ENCODE results near the gene SLC7A14.

SLC7A14 gene

GRCh38 chr3:170585937-170586310 is at the start of gene SLC7A14:
Gene SLC7A14 (minus strand): TSS chr3:170586075. CDS start chr3:170526936, 59,139 bp downstream.
- DNase-seq, result peak; percentile 62

GRCh38 chr3:170635385-170635735 is 49.5 kb upstream of the SLC7A14 start:
- DNase-seq, result no peak

DNA sequence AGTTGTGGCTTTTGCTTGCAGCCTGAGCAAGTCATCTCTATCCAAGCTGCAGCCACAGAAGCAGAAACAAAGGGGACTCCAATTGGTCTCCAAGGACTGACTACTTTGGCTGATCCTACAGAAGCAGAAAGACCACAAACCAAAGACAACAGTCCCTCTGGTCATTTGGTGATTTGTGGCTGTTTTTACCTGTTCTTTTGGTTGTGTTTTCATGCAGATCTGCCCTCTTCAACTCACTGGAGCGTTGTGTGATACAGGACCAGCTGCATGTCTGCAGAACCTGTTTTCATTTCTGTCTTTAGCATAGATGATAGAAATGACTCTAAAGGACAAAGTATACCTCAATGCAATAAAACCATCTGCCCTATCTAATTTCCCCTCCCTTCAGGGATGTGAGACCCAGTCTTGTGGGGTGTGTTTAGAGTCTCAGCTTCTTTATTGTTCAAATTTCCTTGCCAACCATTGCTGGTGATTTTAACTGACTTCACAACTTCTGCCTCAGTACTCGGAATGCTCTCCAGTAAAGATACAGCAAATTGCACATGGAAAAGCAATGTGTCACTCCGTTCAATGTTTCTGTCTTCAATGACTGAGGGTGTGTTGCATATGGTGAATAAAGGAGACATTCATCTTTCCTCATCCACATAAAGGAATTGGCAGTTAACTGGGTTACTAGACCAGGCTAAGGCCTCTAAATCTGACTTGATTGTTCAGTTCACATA is 48.9 kb upstream of the SLC7A14 start:
- DNase-seq, result no peak

DNA sequence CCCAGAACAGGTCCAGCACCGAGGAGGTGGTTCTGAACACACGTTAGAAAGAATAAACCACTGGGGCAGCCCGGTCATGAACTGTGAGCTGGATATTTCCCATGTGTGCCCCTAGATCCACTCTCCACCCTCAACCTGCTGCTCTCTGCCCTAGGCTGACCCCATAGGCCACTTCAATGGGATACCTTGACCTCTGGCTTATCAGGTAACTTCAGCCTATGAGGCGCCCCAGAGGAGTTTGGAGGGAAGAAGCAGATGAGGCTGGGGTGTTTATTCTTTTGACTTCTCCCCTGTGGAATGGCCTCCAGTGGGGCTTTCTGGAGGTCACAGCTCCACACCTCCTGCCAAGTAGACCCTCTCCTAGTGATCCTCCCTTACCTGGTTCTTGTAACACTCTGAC is 47.7 kb upstream of the SLC7A14 start:
- DNase-seq, result no peak

- DNase-seq, result peak; percentile 21
Observed at GRCh38 chr3:170632780-170633179, 46.9 kb upstream of the SLC7A14 start.

GRCh38 chr3:170631755-170632488 is 46.0 kb upstream of the SLC7A14 start:
- no peak for DNase-seq

DNA sequence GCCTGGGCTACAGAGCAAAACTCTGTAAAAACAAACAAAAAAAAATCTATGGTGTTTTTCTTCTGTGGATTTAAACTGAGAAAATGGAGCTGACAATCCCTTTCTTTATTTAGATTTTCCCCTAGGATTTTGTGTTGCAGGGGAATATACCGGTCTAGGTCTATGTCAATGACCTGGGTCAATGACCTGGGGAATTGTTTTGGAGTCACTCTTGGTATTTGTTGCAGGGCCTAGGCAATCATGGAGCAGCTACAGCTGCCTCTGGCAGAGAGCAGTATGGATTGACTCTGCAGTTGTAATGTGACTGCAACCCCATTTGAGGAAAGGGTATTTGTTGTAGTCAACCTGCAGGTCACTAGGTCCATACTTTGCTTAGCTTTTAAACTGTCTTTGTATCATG is 37.6 kb upstream of the SLC7A14 start:
- no peak for DNase-seq

GRCh38 chr3:170622369-170623159 is 36.7 kb upstream of the SLC7A14 start:
- DNase-seq, result peak; percentile 26

GRCh38 chr3:170621256-170621655 is 35.4 kb upstream of the SLC7A14 start:
- no peak for DNase-seq

GRCh38 chr3:170614214-170614966 is 28.5 kb upstream of the SLC7A14 start:
- DNase-seq, result no peak

DNA sequence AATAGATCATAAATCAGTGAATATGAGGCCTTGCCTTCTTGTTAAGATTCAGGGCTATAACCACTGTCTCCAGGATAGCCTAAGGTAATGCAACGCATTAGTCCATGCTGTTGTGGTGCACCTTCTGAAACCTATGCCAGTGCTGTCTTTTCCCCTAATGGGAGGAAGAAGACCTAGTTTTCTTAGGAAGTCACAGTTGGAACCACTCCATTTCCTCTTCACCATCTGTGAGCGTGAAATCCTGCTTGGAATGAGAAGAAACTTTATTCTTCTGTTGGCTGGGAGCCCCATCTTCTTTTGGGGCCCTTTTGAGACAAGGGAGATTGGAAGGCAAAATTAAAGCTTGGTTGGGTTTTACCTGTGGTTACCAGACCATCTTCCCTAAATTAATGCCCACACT is 25.9 kb upstream of the SLC7A14 start:
- DNase-seq, result no peak

DNA sequence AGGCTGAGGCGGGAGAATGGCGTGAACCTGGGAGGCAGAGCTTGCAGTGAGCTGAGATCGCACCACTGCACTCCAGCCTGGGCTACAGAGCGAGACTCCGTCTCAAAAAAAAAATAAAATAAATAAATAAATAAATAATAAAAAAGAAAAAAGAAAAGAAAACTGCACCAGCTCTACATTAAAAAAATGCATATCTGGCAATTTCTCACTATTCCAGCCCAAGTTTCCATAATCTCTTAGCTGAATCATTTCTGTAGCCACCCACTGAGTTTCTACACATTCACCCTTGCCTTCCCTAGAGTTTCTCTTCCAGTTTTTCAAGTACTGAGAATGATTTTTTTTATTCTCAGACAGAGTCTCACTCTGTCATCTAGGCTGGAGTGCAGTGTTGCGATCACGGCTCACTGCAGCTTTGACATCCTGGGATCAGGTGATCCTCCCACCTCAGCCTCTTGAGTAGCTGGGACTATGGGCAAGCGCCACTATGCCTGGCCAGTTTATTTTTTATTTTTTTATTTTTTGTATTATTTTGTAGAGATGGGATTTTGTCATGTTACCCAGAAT is 24.5 kb upstream of the SLC7A14 start:
- no peak for DNase-seq

DNA sequence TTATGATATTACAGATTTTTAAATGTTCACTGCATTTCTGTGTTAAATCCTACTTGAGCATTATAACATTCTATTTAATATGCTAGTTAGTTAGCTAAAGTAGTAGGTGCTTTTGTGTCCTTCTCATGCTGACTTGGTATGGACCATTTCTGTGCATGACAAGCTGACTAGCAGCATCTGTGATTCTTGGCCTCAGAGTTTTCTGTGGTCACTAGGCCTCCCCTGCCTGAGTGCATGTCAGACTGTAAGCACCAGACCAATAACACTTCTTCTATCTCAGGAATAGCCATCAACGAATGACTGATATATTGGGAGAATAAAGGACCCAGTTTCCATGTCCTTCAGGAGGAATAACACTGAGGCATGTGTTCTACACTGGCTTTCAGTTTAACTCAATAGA is 22.6 kb upstream of the SLC7A14 start:
- DNase-seq, result no peak

DNA sequence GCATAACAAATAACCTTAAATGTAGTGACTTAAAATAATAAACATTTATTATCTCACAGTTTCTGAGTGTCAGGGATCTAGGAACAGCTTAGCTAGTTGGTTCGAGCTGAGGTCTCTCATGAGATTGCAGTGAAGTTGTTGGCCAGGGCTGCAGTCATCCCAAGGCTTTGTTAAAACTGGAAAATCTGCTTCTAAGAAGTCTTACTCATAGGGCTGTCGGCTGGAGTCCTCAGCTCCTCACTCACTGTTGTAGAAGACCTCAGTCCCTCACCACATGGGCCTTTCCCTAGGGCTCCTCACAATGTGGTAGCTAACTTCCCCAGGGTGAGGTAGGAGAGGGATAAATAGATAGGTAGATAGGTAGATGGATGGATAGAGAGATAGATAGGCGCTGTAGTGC is 20.8 kb upstream of the SLC7A14 start:
- DNase-seq, result no peak

- DNase-seq, result peak; percentile 3
Observed at GRCh38 chr3:170605490-170605889, 19.6 kb upstream of the SLC7A14 start.

- DNase-seq, result no peak
Observed at GRCh38 chr3:170603770-170604510, 18.1 kb upstream of the SLC7A14 start.

DNA sequence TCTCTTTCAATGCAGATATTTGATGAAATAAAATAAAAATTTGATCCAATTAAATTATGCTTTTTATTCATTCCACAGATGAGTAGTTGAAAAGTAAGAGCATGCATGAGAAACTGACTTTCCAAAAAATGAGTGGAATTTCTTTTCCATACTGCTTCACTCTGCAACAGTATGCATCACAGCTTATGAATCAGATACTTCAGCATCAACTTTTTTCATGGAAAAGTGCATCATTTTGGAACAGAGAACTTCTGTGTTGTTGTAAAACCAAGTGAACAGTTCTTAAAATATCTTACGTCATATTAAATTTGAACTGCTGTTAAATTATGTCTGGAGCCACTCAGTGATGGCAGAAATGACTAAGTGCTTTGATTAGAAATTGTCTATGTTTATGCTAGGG is 16.7 kb upstream of the SLC7A14 start:
- no peak for DNase-seq

GRCh38 chr3:170600005-170600624 is 14.2 kb upstream of the SLC7A14 start:
- DNase-seq, result no peak

DNA sequence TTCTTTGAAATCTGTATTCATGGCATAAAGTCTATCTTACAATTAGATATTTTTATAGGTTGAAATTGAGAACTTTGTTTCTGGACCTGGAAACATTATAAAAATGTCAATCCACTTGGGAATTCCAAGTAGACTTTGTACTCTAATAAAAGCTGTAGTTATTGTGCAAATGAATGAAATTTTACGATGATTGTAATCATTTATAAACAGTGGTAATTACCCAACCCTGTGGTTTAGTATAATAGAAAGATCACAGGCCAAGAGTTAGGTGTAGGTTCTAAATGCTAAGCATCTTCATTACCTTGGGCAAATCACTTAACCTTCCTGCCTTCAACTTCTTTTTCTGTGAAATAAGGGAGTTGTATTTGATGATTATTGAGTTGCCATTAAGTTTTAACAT is 13.2 kb upstream of the SLC7A14 start:
- DNase-seq, result no peak

GRCh38 chr3:170598091-170598502 is 12.2 kb upstream of the SLC7A14 start:
- no peak for DNase-seq

DNA sequence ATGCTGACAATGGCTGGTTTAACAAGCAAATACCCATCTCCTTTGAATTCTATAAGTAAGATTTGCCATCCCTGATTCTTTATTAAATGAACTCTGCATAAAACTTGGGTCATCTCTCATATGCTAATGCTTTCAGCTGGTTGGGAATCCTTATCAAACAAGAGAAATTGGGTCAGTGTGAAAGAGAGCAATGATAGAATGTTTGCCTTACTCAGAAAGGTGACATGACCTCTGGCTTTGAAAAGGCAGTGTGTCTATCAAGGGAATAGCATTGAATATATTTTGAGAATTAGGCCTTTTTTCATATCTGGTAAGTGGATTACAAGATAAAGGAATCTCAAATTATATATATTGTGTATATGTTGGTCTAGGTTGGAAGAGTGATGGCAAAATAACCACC is 8.7 kb upstream of the SLC7A14 start:
- DNase-seq, result no peak

GRCh38 chr3:170593634-170594033 is 7.8 kb upstream of the SLC7A14 start:
- DNase-seq, result no peak
